H1 (cell line): ENCODE measurements around the gene GPR25. TPM values are rescaled to one million over a fixed set of nuclear protein-coding genes. Genes with fewer than 3 reads are reported as not detected.

Experiments used
- CTCF ChIA-PET: fragments of 300-600 bp; sonication (Branson Sonifier 250); formaldehyde crosslinking; loops from one replicate; lab custom pipeline; 2021; ENCODE audit not compliant: partially characterized antibody; lab: Charles Lee
- POLR2A ChIA-PET: fragments of 300-600 bp; sonication (Branson Sonifier 250); formaldehyde crosslinking; loops from one replicate; lab custom pipeline; 2021; ENCODE audit warnings: inconsistent platforms; ENCODE audit not compliant: partially characterized antibody; lab: Charles Lee
- DNase-seq, 2 experiments: peaks; one replicate each; pipeline versions ENCODE4 v3.0.0 to v3.0.0-alpha.2; 2010 to 2022; ENCODE audit warnings: low spot score in 2 of 2, low read depth in 1 of 2, mixed read lengths in 1 of 2
- FAIRE-seq: peaks from 2 replicates; lab custom pipeline; 2011; peaks lifted over from hg19 to GRCh38; lab: Jason Lieb, UNC
- H2AFZ ChIP-seq: 2 replicates; pipeline ENCODE4 v1.8.1; 2012; ENCODE audit warnings: low read length, inconsistent platforms
- H2AK5ac ChIP-seq: 2 replicates; pipeline ENCODE4 v1.6.1; 2013; ENCODE audit warnings: low read depth, low read length
- H2BK120ac ChIP-seq: replicated peaks from 2 replicates; pipeline ENCODE3; 2013; ENCODE audit warnings: low read depth, low read length, inconsistent platforms
- H2BK12ac ChIP-seq: 2 replicates; pipeline ENCODE4 v1.6.1; 2013; ENCODE audit warnings: low read depth, low read length
- H2BK15ac ChIP-seq: 2 replicates; pipeline ENCODE4 v1.6.1; 2013; ENCODE audit warnings: low read length
- H2BK20ac ChIP-seq: 2 replicates; pipeline ENCODE4 v1.6.1; 2013; ENCODE audit warnings: low read length
- H2BK5ac ChIP-seq: 2 replicates; pipeline ENCODE4 v1.6.1; 2013; ENCODE audit warnings: low read depth, low read length
- H3K14ac ChIP-seq: 2 replicates; pipeline ENCODE4 v1.6.1; 2013; ENCODE audit warnings: inconsistent platforms; ENCODE audit not compliant: insufficient read length
- H3K18ac ChIP-seq: 2 replicates; pipeline ENCODE4 v1.6.1; 2013; ENCODE audit warnings: low read length; ENCODE audit errors: extremely low read depth
- H3K23ac ChIP-seq: 2 replicates; pipeline ENCODE4 v1.6.1; 2013; ENCODE audit warnings: inconsistent platforms; ENCODE audit not compliant: insufficient read length
- H3K23me2 ChIP-seq: 2 replicates; pipeline ENCODE4 v1.6.1; 2013; ENCODE audit warnings: low read depth, low read length
- H3K27ac ChIP-seq: 2 replicates; pipeline ENCODE4 v1.6.1; 2011; ENCODE audit warnings: low read depth, low read length, inconsistent platforms
- H3K27me3 ChIP-seq, 4 experiments: replicated peaks in 1 of 4; 1 replicate in 1 of 4; 2 replicates in 3 of 4; pipeline versions ENCODE4 v1.6.1 to v1.8.1; 2011 to 2013; ENCODE audit warnings: low read length in 3 of 4, mild to moderate bottlenecking in 3 of 4, inconsistent platforms in 2 of 4, mixed read lengths in 2 of 4, moderate library complexity in 1 of 4; ENCODE audit not compliant: control insufficient read depth in 3 of 4, insufficient read depth in 3 of 4; ENCODE audit errors: extremely low read depth in 1 of 4
- H3K36me3 ChIP-seq, 4 experiments: 2 replicates each; pipeline versions ENCODE4 v1.6.1 to v1.8.1; 2011 to 2013; ENCODE audit warnings: mild to moderate bottlenecking in 4 of 4, low read length in 3 of 4, moderate library complexity in 2 of 4, control low read depth in 1 of 4, inconsistent platforms in 1 of 4; ENCODE audit not compliant: insufficient read depth in 4 of 4, control insufficient read depth in 2 of 4
- H3K4ac ChIP-seq: replicated peaks from 2 replicates; pipeline ENCODE3; 2013; ENCODE audit warnings: low read length, low read depth, mixed read lengths, inconsistent platforms; ENCODE audit not compliant: insufficient read length
- H3K4me1 ChIP-seq, 4 experiments: replicated peaks in 1 of 4; 1 replicate in 1 of 4; 2 replicates in 3 of 4; pipeline versions ENCODE4 v1.6.1 to v1.8.1; 2011 to 2013; ENCODE audit warnings: low read length in 3 of 4, inconsistent platforms in 2 of 4, mixed read lengths in 1 of 4; ENCODE audit not compliant: insufficient read depth in 4 of 4, control insufficient read depth in 3 of 4
- H3K4me2 ChIP-seq, 2 experiments: 2 replicates each; pipeline versions ENCODE4 v1.6.1 to v1.8.1; 2011 to 2013; ENCODE audit warnings: low read depth in 2 of 2, low read length in 2 of 2, control low read depth in 1 of 2, inconsistent platforms in 1 of 2, mild to moderate bottlenecking in 1 of 2; ENCODE audit not compliant: insufficient read depth in 1 of 2
- H3K4me3 ChIP-seq, 4 experiments: fragments of 200-600, 300-600 bp in 1 of 4; sonication (generic), shearing (Covaris generic), sonication (Bioruptor Twin) in 1 of 4; 2 replicates each; pipeline versions ENCODE4 v1.5.1 to v1.8.1; 2011 to 2016; ENCODE audit warnings: low read length in 4 of 4, low read depth in 3 of 4, control low read depth in 2 of 4, inconsistent platforms in 2 of 4, mild to moderate bottlenecking in 2 of 4, mixed read lengths in 1 of 4, moderate library complexity in 1 of 4; ENCODE audit not compliant: insufficient read depth in 2 of 4; ENCODE audit errors: extremely low read depth in 1 of 4
- H3K56ac ChIP-seq: replicated peaks from 2 replicates; pipeline ENCODE3; 2013; ENCODE audit warnings: low read depth, mild to moderate bottlenecking, mixed read lengths, low read length, inconsistent platforms; ENCODE audit not compliant: insufficient read length
- H3K79me1 ChIP-seq: 2 replicates; pipeline ENCODE4 v1.6.1; 2013; ENCODE audit warnings: low read depth, low read length, control low read depth
- H3K79me2 ChIP-seq, 2 experiments: 2 replicates each; pipeline versions ENCODE4 v1.6.1 to v1.8.1; 2012 to 2013; ENCODE audit warnings: low read length in 2 of 2, mild to moderate bottlenecking in 2 of 2, inconsistent platforms in 1 of 2; ENCODE audit not compliant: insufficient read depth in 2 of 2, control insufficient read depth in 1 of 2
- H3K9ac ChIP-seq, 4 experiments: replicated peaks in 1 of 4; 1 replicate in 1 of 4; 2 replicates in 3 of 4; pipeline versions ENCODE4 v1.6.1 to v1.8.1; 2011 to 2013; ENCODE audit warnings: low read depth in 3 of 4, low read length in 3 of 4, control low read depth in 2 of 4, mild to moderate bottlenecking in 2 of 4, moderate library complexity in 2 of 4, inconsistent platforms in 1 of 4; ENCODE audit errors: extremely low read depth in 1 of 4
- H3K9me3 ChIP-seq, 2 experiments: 2 replicates each; pipeline versions ENCODE4 v1.6.1 to v1.8.1; 2012 to 2013; ENCODE audit warnings: mild to moderate bottlenecking in 2 of 2, moderate library complexity in 2 of 2, control low read depth in 1 of 2, inconsistent platforms in 1 of 2, low read depth in 1 of 2, low read length in 1 of 2, mixed read lengths in 1 of 2; ENCODE audit not compliant: insufficient read depth in 2 of 2
- H4K20me1 ChIP-seq, 2 experiments: replicated peaks in 1 of 2; 2 replicates each; pipeline versions ENCODE3 to v1.8.1; 2011 to 2013; ENCODE audit warnings: inconsistent platforms in 2 of 2, low read length in 2 of 2, mild to moderate bottlenecking in 1 of 2; ENCODE audit not compliant: insufficient read depth in 2 of 2, control insufficient read depth in 1 of 2
- H4K5ac ChIP-seq: 2 replicates; pipeline ENCODE4 v1.6.1; 2013; ENCODE audit warnings: low read length, low read depth, mixed read lengths, inconsistent platforms; ENCODE audit not compliant: insufficient read length
- H4K8ac ChIP-seq: 2 replicates; pipeline ENCODE4 v1.8.0; 2013; ENCODE audit warnings: mild to moderate bottlenecking, moderate library complexity, low read length, inconsistent platforms; ENCODE audit not compliant: insufficient read depth; ENCODE audit errors: extremely low read depth
- H4K91ac ChIP-seq: replicated peaks from 2 replicates; pipeline ENCODE3; 2013; ENCODE audit warnings: low read length, mixed read lengths, inconsistent platforms; ENCODE audit not compliant: insufficient read length
- CBX5 ChIP-seq: fragments of 300-800, 300-1000 bp; sonication (generic); IDR thresholded peaks from 2 replicates; pipeline ENCODE4 v1.7.1; 2016; ENCODE audit warnings: antibody characterized with exemption, low read length, low read depth
- FOSL1 ChIP-seq: IDR thresholded peaks from 2 replicates; pipeline ENCODE4 v1.6.1; 2011; ENCODE audit warnings: mild to moderate bottlenecking, low read depth, low read length, moderate library complexity; ENCODE audit not compliant: insufficient read depth
- GABPA ChIP-seq: IDR thresholded peaks from 2 replicates; pipeline ENCODE4 v1.6.1; 2011; ENCODE audit warnings: mild to moderate bottlenecking, low read length, moderate library complexity, borderline replicate concordance; ENCODE audit not compliant: insufficient read depth
- MAFK ChIP-seq: IDR thresholded peaks from 2 replicates; pipeline ENCODE4 v1.6.1; 2012; ENCODE audit warnings: low read depth, mild to moderate bottlenecking, improper control_type of control experiment, low read length
- POLR2A ChIP-seq, 2 experiments: IDR thresholded peaks; 1 replicate in 1 of 2; 2 replicates in 1 of 2; pipeline ENCODE4 v1.6.1; 2011; ENCODE audit warnings: low read depth in 2 of 2, low read length in 2 of 2, mild to moderate bottlenecking in 2 of 2; ENCODE audit errors: control extremely low read depth in 1 of 2
- RFX5 ChIP-seq: IDR thresholded peaks from 2 replicates; pipeline ENCODE4 v1.6.1; 2011; ENCODE audit warnings: low read depth, low read length, improper control_type of control experiment, borderline replicate concordance
- RNF2 ChIP-seq: fragments of 200-900, 300-1000 bp; sonication (generic); IDR thresholded peaks from 2 replicates; pipeline ENCODE4 v1.7.1; 2016; ENCODE audit warnings: borderline replicate concordance, low read depth, mild to moderate bottlenecking, antibody characterized with exemption, low read length; ENCODE audit not compliant: poor library complexity, severe bottlenecking; ENCODE audit errors: missing control alignments
- TAF1 ChIP-seq: IDR thresholded peaks from 2 replicates; pipeline ENCODE4 v1.6.1; 2011; ENCODE audit warnings: mild to moderate bottlenecking, low read depth, low read length
- WGBS, 2 experiments: shearing (Covaris generic) in 1 of 2; methylation state at CpG; one replicate each; pipeline versions ENCODE4 v1.1.6 to v1.1.7; 2013 to 2015; ENCODE audit warnings: low lambda C conversion rate in 2 of 2, mixed read lengths in 2 of 2, inconsistent platforms in 1 of 2, low coverage in 1 of 2, missing lambda C conversion rate in 1 of 2; ENCODE audit not compliant: insufficient replicate concordance in 2 of 2, insufficient coverage in 1 of 2, insufficient read length in 1 of 2; ENCODE audit errors: extremely low coverage in 1 of 2, missing lambda C conversion rate in 1 of 2; 5-methylcytosine and 5-hydroxymethylcytosine counted together
- polyA plus RNA-seq, 7 experiments: library from polyadenylated mRNA; depleted of rRNA in 3 of 7; stranded (reverse) in 5 of 7; unstranded in 2 of 7; fragments of >200 nt in 5 of 7; fragments of 200-250 nt in 2 of 7; gene quantifications; 1 replicate in 5 of 7; 2 replicates in 1 of 7; 4 replicates in 1 of 7; pipeline versions ENCODE4 v1.2.1 to v1.2.3, GENCODE V29; 2011 to 2013; ENCODE audit warnings: missing spikeins in 2 of 7, mixed read lengths in 2 of 7
- total RNA-seq: library from RNA; stranded (reverse); fragmentation: NEBNext Ultra II Directional; extraction: Animal tissue kit (Norgen Biotek cat#: 25700); gene quantifications from 2 replicates; pipeline ENCODE4 v1.2.1, GENCODE V29; 2021
- TF ChIP-seq, protein P1 (sequence below): IDR thresholded peaks from 2 replicates; pipeline ENCODE4 v1.6.1; 2012; ENCODE audit warnings: inconsistent platforms
- TF ChIP-seq, protein P2 (sequence below): IDR thresholded peaks from 2 replicates; pipeline ENCODE4 v1.6.1; 2012; ENCODE audit warnings: low read length, inconsistent platforms

The GPR25 gene
- total and polyA plus RNA-seq, 2 of the 8 experiments (the other 6 are each of a cell fraction or from before 2014, with no cell fraction given) = not detected

- no peaks in the 10 kb centered on the region for H3K9me3 ChIP-seq
- no peak overlapping the region for H3K14ac ChIP-seq
- H4K91ac ChIP-seq = no peak overlapping the region
- POLR2A ChIA-PET = interaction anchor here (1.1 kb wide), 1 partner anchor 34 kb away, joined by 4 read pairs; no protein-coding TSS in a partner anchor
- H2BK15ac ChIP-seq = no peak overlapping the region
- H3K27ac ChIP-seq = no peak overlapping the region
- 92% methylated on average over 2 of the region's 2 CpGs; no CpG with 5 or more reads in 1 of the 2 experiments for WGBS, 2 experiments
- H2AK5ac ChIP-seq = no peak overlapping the region
- H3K9ac ChIP-seq = no peak overlapping the region
- no peak overlapping the region for H3K56ac ChIP-seq
- no peak overlapping the region for H2BK5ac ChIP-seq
- no peak overlapping the region for H4K8ac ChIP-seq
- H3K18ac ChIP-seq = no peak overlapping the region
- H2BK120ac ChIP-seq = no peak overlapping the region
- no peak for FAIRE-seq
- H3K4me3 ChIP-seq = no peak overlapping the region
- no peak overlapping the region for H4K5ac ChIP-seq
- H3K23me2 ChIP-seq = no peaks in the 10 kb centered on the region; the same call in 1 of the 2 replicates
- H3K79me1 ChIP-seq = no peaks in the 10 kb centered on the region
- no peak for DNase-seq
- H3K4me1 ChIP-seq = no peaks in the 10 kb centered on the region
- peaks cover 2 to 40% (median 20%) of the 10 kb centered on the region in 4 experiments; a peak in 6 of 8 replicates for H3K36me3 ChIP-seq
- H3K4ac ChIP-seq = no peak overlapping the region
- H3K79me2 ChIP-seq = no peaks in the 10 kb centered on the region
- H4K20me1 ChIP-seq = no peaks in the 10 kb centered on the region
- H2BK20ac ChIP-seq = no peak overlapping the region
- H3K27me3 ChIP-seq = no peaks in the 10 kb centered on the region
- H2AFZ ChIP-seq = no peak overlapping the region
- CTCF ChIA-PET = interaction anchor here (1.1 kb wide), 1 partner anchor 298 kb away, joined by 3 read pairs; no protein-coding TSS in a partner anchor
- no peak overlapping the region for H3K23ac ChIP-seq
- no peak overlapping the region for H3K4me2 ChIP-seq
- no peak overlapping the region for H2BK12ac ChIP-seq
- TF ChIP-seq POLR2A (IDR thresholded peaks at IDR 0.05; ENCODE audit: control extremely low read depth in 1 of 2, low read depth in 2 of 2, low read length in 2 of 2) (no peak), TAF1 (no peak), FOSL1 (no peak), RFX5 (no peak), CBX5 (no peak), RNF2 (no peak), MAFK (no peak), GABPA (no peak)
- TF ChIP-seq, protein P1, sequence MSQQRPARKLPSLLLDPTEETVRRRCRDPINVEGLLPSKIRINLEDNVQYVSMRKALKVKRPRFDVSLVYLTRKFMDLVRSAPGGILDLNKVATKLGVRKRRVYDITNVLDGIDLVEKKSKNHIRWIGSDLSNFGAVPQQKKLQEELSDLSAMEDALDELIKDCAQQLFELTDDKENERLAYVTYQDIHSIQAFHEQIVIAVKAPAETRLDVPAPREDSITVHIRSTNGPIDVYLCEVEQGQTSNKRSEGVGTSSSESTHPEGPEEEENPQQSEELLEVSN = no peak
- TF ChIP-seq, protein P2, sequence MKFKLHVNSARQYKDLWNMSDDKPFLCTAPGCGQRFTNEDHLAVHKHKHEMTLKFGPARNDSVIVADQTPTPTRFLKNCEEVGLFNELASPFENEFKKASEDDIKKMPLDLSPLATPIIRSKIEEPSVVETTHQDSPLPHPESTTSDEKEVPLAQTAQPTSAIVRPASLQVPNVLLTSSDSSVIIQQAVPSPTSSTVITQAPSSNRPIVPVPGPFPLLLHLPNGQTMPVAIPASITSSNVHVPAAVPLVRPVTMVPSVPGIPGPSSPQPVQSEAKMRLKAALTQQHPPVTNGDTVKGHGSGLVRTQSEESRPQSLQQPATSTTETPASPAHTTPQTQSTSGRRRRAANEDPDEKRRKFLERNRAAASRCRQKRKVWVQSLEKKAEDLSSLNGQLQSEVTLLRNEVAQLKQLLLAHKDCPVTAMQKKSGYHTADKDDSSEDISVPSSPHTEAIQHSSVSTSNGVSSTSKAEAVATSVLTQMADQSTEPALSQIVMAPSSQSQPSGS = no peak
Measured at GRCh38 chr1:200856716-200857357, 15.9 kb upstream of the GPR25 start.
